ENCODE measurements around the gene AFF3. TPM values are rescaled to one million over a fixed set of nuclear protein-coding genes. Genes with fewer than 3 reads are reported as not detected.
"Not testable (repeated sequence)": the region's sequence is repeated elsewhere in the genome, so short reads cannot be mapped to it uniquely, and the experiment has no call there.

The AFF3 gene
- total RNA-seq, 1 experiment from 2014 or later, result 0.05 TPM

GRCh38 chr2:100104718-100105677 is 37.4 kb downstream of the AFF3 start:
- H3K9me3 Mint-ChIP-seq (ENCODE audit: unreplicated experiment), result no peaks in the 10 kb centered on the region
- peak in 1 of 2 experiments; percentile 12 for DNase-seq
- H3K4me3 Mint-ChIP-seq (ENCODE audit: unreplicated experiment), result peak overlapping the region; percentile 61
- Histone ChIP-seq H3K9me3 (no peaks in the 10 kb centered on the region), H3K36me3 (ENCODE audit: control insufficient read depth, insufficient read depth, low read length) (no peaks in the 10 kb centered on the region), H3K4me1 (no peaks in the 10 kb centered on the region), H3K27me3 (replicated peaks; ENCODE audit: control insufficient read depth, insufficient read depth, low read length) (peaks cover 5% of the 10 kb centered on the region), H3K4me3 (ENCODE audit: low read depth, low read length) (no peak overlapping the region; the same call in 1 of the 2 replicates)
- TF ChIP-seq CTCF (IDR thresholded peaks at IDR 0.05; ENCODE audit: insufficient read depth in 1 of 2, low read depth in 1 of 2, low read length in 1 of 2, severe bottlenecking in 1 of 2, unreplicated experiment in 1 of 2), result no peak
- BruUV-seq (replicated peaks), result no TSS peak
- no peaks in the 10 kb centered on the region for H3K4me1 Mint-ChIP-seq (ENCODE audit: low read depth, unreplicated experiment)
- POLR2A ChIA-PET, result no interaction called here
- no peak overlapping the region for H3K27ac Mint-ChIP-seq (ENCODE audit: unreplicated experiment)
- CTCF ChIA-PET, result no interaction called here
- peaks cover 24% of the 10 kb centered on the region for H3K27me3 Mint-ChIP-seq (ENCODE audit: insufficient read depth, unreplicated experiment)
- H3K36me3 Mint-ChIP-seq (ENCODE audit: insufficient read depth, unreplicated experiment), result no peaks in the 10 kb centered on the region
- intact Hi-C loops (cut with micrococcal nuclease; ENCODE audit: unreplicated experiment), result no loop called here

- H3K4me3 ChIP-seq (ENCODE audit: low read depth, low read length); BruUV-seq (replicated peaks): not testable (repeated sequence)
These were observed 38.1 kb downstream of the AFF3 start for GRCh38 chr2:100104265-100104664.

GRCh38 chr2:100103527-100104252 is 38.7 kb downstream of the AFF3 start:
- H3K27ac Mint-ChIP-seq (ENCODE audit: unreplicated experiment); H3K27me3 ChIP-seq (replicated peaks; ENCODE audit: control insufficient read depth, insufficient read depth, low read length); CTCF ChIA-PET: not testable (repeated sequence)

More at GRCh38 chr2:100104265-100104664, 38.1 kb downstream of the AFF3 start:
- H3K4me1 Mint-ChIP-seq (ENCODE audit: low read depth, unreplicated experiment); H3K27ac Mint-ChIP-seq (ENCODE audit: unreplicated experiment); CTCF ChIA-PET; H3K9me3 ChIP-seq; H3K4me1 ChIP-seq; H3K27me3 ChIP-seq (replicated peaks; ENCODE audit: control insufficient read depth, insufficient read depth, low read length); POLR2A ChIA-PET; H3K36me3 ChIP-seq (ENCODE audit: control insufficient read depth, insufficient read depth, low read length); H3K36me3 Mint-ChIP-seq (ENCODE audit: insufficient read depth, unreplicated experiment); intact Hi-C loops (cut with micrococcal nuclease; ENCODE audit: unreplicated experiment); H3K9me3 Mint-ChIP-seq (ENCODE audit: unreplicated experiment); DNase-seq: not testable (repeated sequence)
- peaks cover 20% of the 10 kb centered on the region for H3K27me3 Mint-ChIP-seq (ENCODE audit: insufficient read depth, unreplicated experiment)
- peak overlapping the region; percentile 29 for H3K4me3 Mint-ChIP-seq (ENCODE audit: unreplicated experiment)

GRCh38 chr2:100102466-100103180 is 39.8 kb downstream of the AFF3 start:
- H3K4me1 ChIP-seq; intact Hi-C loops (cut with micrococcal nuclease; ENCODE audit: unreplicated experiment); H3K9me3 Mint-ChIP-seq (ENCODE audit: unreplicated experiment); H3K4me3 ChIP-seq (ENCODE audit: low read depth, low read length); H3K27ac Mint-ChIP-seq (ENCODE audit: unreplicated experiment); H3K27me3 ChIP-seq (replicated peaks; ENCODE audit: control insufficient read depth, insufficient read depth, low read length); H3K9me3 ChIP-seq; POLR2A ChIA-PET; DNase-seq; BruUV-seq (replicated peaks); H3K36me3 Mint-ChIP-seq (ENCODE audit: insufficient read depth, unreplicated experiment); H3K4me3 Mint-ChIP-seq (ENCODE audit: unreplicated experiment); CTCF ChIA-PET; H3K4me1 Mint-ChIP-seq (ENCODE audit: low read depth, unreplicated experiment); H3K36me3 ChIP-seq (ENCODE audit: control insufficient read depth, insufficient read depth, low read length): not testable (repeated sequence)
- peaks cover 14% of the 10 kb centered on the region for H3K27me3 Mint-ChIP-seq (ENCODE audit: insufficient read depth, unreplicated experiment)

More at GRCh38 chr2:100103527-100104252, 38.7 kb downstream of the AFF3 start:
- H3K4me1 ChIP-seq; H3K9me3 ChIP-seq; H3K4me1 Mint-ChIP-seq (ENCODE audit: low read depth, unreplicated experiment); H3K9me3 Mint-ChIP-seq (ENCODE audit: unreplicated experiment); POLR2A ChIA-PET; BruUV-seq (replicated peaks); H3K4me3 ChIP-seq (ENCODE audit: low read depth, low read length); DNase-seq; H3K36me3 Mint-ChIP-seq (ENCODE audit: insufficient read depth, unreplicated experiment); intact Hi-C loops (cut with micrococcal nuclease; ENCODE audit: unreplicated experiment); H3K36me3 ChIP-seq (ENCODE audit: control insufficient read depth, insufficient read depth, low read length): not testable (repeated sequence)
- H3K27me3 Mint-ChIP-seq (ENCODE audit: insufficient read depth, unreplicated experiment), result peaks cover 20% of the 10 kb centered on the region
- H3K4me3 Mint-ChIP-seq (ENCODE audit: unreplicated experiment), result peak overlapping the region; percentile 29

- POLR2A ChIA-PET; H3K36me3 Mint-ChIP-seq (ENCODE audit: insufficient read depth, unreplicated experiment); CTCF ChIA-PET; H3K9me3 Mint-ChIP-seq (ENCODE audit: unreplicated experiment); H3K27ac Mint-ChIP-seq (ENCODE audit: unreplicated experiment); BruUV-seq (replicated peaks); H3K4me1 Mint-ChIP-seq (ENCODE audit: low read depth, unreplicated experiment); H3K36me3 ChIP-seq (ENCODE audit: control insufficient read depth, insufficient read depth, low read length); H3K9me3 ChIP-seq; intact Hi-C loops (cut with micrococcal nuclease; ENCODE audit: unreplicated experiment); H3K4me1 ChIP-seq; H3K4me3 ChIP-seq (ENCODE audit: low read depth, low read length); DNase-seq; H3K27me3 ChIP-seq (replicated peaks; ENCODE audit: control insufficient read depth, insufficient read depth, low read length); H3K4me3 Mint-ChIP-seq (ENCODE audit: unreplicated experiment); H3K27me3 Mint-ChIP-seq (ENCODE audit: insufficient read depth, unreplicated experiment): not testable (repeated sequence)
These were observed 43.5 kb downstream of the AFF3 start for GRCh38 chr2:100098855-100099254.
